ENCODE measurements around the gene DHFR.

DNA sequence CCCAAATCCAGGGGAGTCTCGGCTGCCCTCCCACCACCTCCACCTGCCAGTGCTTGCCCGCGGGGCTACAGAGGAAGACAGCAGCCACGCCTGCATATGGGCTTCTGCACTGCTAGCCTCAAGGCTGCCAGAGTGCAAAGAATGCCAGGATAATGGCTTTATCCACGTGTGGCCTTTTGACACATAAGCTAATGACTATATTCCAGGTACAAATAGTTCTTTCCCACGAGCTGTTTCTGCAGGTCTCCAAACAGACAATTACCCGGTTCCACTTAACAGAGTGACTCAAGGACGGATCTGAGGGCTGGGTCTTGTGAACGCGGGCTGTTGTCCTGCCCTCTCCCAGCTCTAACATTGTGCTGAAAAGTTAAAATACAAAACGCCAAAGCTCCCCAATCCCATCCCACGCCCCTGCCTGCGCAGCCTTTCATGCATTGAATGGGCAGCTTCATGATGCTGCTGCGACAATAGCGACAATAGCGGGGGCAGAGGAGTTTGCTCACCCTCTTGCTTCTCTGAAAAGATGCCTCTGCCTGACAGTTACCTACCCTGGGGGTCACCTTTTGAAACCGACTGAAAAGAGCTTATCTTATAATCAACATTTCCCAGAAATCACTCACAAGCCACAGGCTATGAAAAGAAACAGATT lies 39.4 kb downstream of the DHFR start:
- TF ChIP-seq CTCF (IDR thresholded peaks at IDR 0.05) (no peak), EZH2 (IDR thresholded peaks at IDR 0.05) (no peak), EZH2phosphoT487 (IDR thresholded peaks at IDR 0.05) (no peak)

All from neural progenitor cell (in vitro differentiated cells).